ENCODE results near the gene KRTAP5-4.

Gene KRTAP5-4

GRCh38 chr11:1652442-1652770 is 30.5 kb upstream of the KRTAP5-4 start:
- POLR2A ChIA-PET: no interaction called here
- CTCF ChIA-PET: interaction anchor here (0.6 to 7.6 kb wide), 54 partner anchors 12 to 506 kb away, joined by 3 to 107 read pairs (median 5); partner anchors contain the start of genes KRTAP5-5, KRTAP5-6, SYT8 and TNNI2
- no peak for TF ChIP-seq CTCF (IDR thresholded peaks at IDR 0.05; ENCODE audit: control extremely low read depth, extremely low read depth, low read depth, missing control alignments)
- DNase-seq (ENCODE audit: extremely low spot score): no peak

GRCh38 chr11:1652026-1652425 is 30.1 kb upstream of the KRTAP5-4 start:
- ChIA-PET CTCF (interaction anchor here (0.6 to 7.6 kb wide), 54 partner anchors 11 to 506 kb away, joined by 3 to 107 read pairs (median 5); partner anchors contain the start of genes KRTAP5-5, KRTAP5-6, SYT8 and TNNI2), POLR2A (no interaction called here)
- no peak for TF ChIP-seq CTCF (IDR thresholded peaks at IDR 0.05; ENCODE audit: control extremely low read depth, extremely low read depth, low read depth, missing control alignments)
- no peak for DNase-seq (ENCODE audit: extremely low spot score)

- ChIA-PET POLR2A (no interaction called here), CTCF (interaction anchor here (0.5 to 7.6 kb wide), 7 partner anchors 11 to 499 kb away, joined by 4 to 107 read pairs (median 33); partner anchors contain the start of gene SYT8)
- no peak for DNase-seq (ENCODE audit: extremely low spot score)
- TF ChIP-seq CTCF (IDR thresholded peaks at IDR 0.05; ENCODE audit: control extremely low read depth, extremely low read depth, low read depth, missing control alignments): no peak
These were observed 29.6 kb upstream of the KRTAP5-4 start for GRCh38 chr11:1651411-1651980.

- TF ChIP-seq CTCF (IDR thresholded peaks at IDR 0.05; ENCODE audit: control extremely low read depth, extremely low read depth, low read depth, missing control alignments): no peak
- CTCF ChIA-PET: interaction anchor here (0.5 to 7.6 kb wide), 7 partner anchors 10 to 500 kb away, joined by 4 to 107 read pairs (median 33); partner anchors contain the start of gene SYT8
- POLR2A ChIA-PET: no interaction called here
- DNase-seq (ENCODE audit: extremely low spot score): no peak
These were observed 29.0 kb upstream of the KRTAP5-4 start for GRCh38 chr11:1650918-1651262.

GRCh38 chr11:1650034-1650917 is 28.3 kb upstream of the KRTAP5-4 start:
- ChIA-PET POLR2A (no interaction called here), CTCF (interaction anchor here (1.4 to 7.6 kb wide), 5 partner anchors 9 to 501 kb away, joined by 4 to 107 read pairs (median 62); partner anchors contain the start of gene SYT8)
- DNase-seq (ENCODE audit: extremely low spot score): no peak
- no peak for TF ChIP-seq CTCF (IDR thresholded peaks at IDR 0.05; ENCODE audit: control extremely low read depth, extremely low read depth, low read depth, missing control alignments)

- no peak for TF ChIP-seq CTCF (IDR thresholded peaks at IDR 0.05; ENCODE audit: control extremely low read depth, extremely low read depth, low read depth, missing control alignments)
- POLR2A ChIA-PET: no interaction called here
- DNase-seq (ENCODE audit: extremely low spot score): no peak
- CTCF ChIA-PET: interaction anchor here (0.9 to 7.6 kb wide), 7 partner anchors 9 to 502 kb away, joined by 3 to 107 read pairs (median 4); partner anchors contain the start of gene SYT8
These were observed 26.9 kb upstream of the KRTAP5-4 start for GRCh38 chr11:1648653-1649420.
